ENCODE results near the gene CASP9.
A peak's percentile ranks its signal among the peaks of the same experiment; 100 is the strongest.

CASP9 gene

DNA sequence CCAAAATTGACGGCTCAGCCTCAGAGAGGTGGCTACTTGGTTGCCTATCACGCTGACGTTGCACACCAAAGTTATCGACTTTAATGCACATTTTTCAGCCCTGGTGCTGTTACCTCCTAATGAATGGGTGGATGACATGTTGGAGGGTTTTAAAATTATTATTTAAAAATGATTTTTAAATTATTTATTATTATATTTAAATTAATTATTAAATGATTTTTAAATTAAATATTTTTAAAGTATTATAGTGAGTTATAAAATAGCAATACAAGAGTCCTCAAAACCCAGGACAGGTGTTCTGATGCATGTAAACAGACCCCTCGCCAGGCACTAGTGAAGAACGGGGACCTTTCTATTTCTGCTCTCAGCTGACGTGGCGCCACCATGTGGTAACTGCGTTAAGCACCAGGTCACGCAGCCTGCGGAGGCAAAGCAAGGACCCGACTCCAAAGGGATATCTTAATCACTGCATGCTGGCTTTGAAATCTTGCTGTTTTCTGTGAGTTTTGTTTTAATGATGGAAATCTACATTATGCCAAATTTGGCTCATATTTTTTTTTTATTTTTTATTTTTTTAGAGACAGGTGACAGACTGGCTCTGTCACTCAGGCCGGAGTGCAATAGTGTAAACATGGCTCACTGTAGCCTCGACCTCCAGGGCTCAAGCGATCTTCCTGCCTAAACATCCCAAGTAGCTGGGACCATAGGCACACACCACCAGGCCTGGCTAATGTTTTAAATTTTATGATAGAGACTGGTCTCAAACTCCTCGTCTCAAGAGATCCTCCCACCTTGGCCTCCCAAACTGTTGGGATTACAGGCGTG is 22.6 kb downstream of the CASP9 start:
- Histone ChIP-seq H3K9me3 (ENCODE audit: control insufficient read depth, insufficient read depth, low read depth, low read length) (no peaks in the 10 kb centered on the region), H3K36me3 (ENCODE audit: control insufficient read depth in 2 of 2, insufficient read depth in 1 of 2, low read length in 2 of 2) (peaks cover 0 to 36% of the 10 kb centered on the region in 2 experiments; a peak in 1 of 3 replicates), H3K4me1 (ENCODE audit: control insufficient read depth, insufficient read depth, low read length) (no peaks in the 10 kb centered on the region), H3K4me3 (ENCODE audit: low read depth, low read length) (no peak overlapping the region), H3K27ac (ENCODE audit: extremely low read depth, low read depth, low read length) (no peak overlapping the region)
- TF ChIP-seq ZNF335 (tag by site-specific recombination; conservative IDR thresholded peaks at IDR 0.05) (peak; percentile 52), ZNF707 (tag by site-specific recombination; IDR thresholded peaks at IDR 0.05) (no peak), ZNF223 (tag by site-specific recombination; IDR thresholded peaks at IDR 0.05) (no peak), BCL11A (tag by site-specific recombination; IDR thresholded peaks at IDR 0.05; ENCODE audit: low read depth) (no peak), ZNF184 (tag by site-specific recombination; IDR thresholded peaks at IDR 0.05) (peak; percentile 49; the same call in 1 of the 2 replicates), ZSCAN16 (tag by site-specific recombination; IDR thresholded peaks at IDR 0.05) (0 out of 2 replicates have a peak, but pooled peaks have one; percentile 30)
- TF ChIP-seq, protein P1, sequence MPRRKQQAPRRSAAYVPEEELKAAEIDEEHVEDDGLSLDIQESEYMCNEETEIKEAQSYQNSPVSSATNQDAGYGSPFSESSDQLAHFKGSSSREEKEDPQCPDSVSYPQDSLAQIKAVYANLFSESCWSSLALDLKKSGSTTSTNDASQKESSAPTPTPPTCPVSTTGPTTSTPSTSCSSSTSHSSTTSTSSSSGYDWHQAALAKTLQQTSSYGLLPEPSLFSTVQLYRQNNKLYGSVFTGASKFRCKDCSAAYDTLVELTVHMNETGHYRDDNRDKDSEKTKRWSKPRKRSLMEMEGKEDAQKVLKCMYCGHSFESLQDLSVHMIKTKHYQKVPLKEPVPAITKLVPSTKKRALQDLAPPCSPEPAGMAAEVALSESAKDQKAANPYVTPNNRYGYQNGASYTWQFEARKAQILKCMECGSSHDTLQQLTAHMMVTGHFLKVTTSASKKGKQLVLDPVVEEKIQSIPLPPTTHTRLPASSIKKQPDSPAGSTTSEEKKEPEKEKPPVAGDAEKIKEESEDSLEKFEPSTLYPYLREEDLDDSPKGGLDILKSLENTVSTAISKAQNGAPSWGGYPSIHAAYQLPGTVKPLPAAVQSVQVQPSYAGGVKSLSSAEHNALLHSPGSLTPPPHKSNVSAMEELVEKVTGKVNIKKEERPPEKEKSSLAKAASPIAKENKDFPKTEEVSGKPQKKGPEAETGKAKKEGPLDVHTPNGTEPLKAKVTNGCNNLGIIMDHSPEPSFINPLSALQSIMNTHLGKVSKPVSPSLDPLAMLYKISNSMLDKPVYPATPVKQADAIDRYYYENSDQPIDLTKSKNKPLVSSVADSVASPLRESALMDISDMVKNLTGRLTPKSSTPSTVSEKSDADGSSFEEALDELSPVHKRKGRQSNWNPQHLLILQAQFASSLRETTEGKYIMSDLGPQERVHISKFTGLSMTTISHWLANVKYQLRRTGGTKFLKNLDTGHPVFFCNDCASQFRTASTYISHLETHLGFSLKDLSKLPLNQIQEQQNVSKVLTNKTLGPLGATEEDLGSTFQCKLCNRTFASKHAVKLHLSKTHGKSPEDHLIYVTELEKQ (tag by site-specific recombination; IDR thresholded peaks at IDR 0.05; ENCODE audit: borderline replicate concordance), result no peak
- TF ChIP-seq, protein P2, sequence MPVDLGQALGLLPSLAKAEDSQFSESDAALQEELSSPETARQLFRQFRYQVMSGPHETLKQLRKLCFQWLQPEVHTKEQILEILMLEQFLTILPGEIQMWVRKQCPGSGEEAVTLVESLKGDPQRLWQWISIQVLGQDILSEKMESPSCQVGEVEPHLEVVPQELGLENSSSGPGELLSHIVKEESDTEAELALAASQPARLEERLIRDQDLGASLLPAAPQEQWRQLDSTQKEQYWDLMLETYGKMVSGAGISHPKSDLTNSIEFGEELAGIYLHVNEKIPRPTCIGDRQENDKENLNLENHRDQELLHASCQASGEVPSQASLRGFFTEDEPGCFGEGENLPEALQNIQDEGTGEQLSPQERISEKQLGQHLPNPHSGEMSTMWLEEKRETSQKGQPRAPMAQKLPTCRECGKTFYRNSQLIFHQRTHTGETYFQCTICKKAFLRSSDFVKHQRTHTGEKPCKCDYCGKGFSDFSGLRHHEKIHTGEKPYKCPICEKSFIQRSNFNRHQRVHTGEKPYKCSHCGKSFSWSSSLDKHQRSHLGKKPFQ (tag by site-specific recombination; IDR thresholded peaks at IDR 0.05), result no peak
- TF ChIP-seq, protein P3, sequence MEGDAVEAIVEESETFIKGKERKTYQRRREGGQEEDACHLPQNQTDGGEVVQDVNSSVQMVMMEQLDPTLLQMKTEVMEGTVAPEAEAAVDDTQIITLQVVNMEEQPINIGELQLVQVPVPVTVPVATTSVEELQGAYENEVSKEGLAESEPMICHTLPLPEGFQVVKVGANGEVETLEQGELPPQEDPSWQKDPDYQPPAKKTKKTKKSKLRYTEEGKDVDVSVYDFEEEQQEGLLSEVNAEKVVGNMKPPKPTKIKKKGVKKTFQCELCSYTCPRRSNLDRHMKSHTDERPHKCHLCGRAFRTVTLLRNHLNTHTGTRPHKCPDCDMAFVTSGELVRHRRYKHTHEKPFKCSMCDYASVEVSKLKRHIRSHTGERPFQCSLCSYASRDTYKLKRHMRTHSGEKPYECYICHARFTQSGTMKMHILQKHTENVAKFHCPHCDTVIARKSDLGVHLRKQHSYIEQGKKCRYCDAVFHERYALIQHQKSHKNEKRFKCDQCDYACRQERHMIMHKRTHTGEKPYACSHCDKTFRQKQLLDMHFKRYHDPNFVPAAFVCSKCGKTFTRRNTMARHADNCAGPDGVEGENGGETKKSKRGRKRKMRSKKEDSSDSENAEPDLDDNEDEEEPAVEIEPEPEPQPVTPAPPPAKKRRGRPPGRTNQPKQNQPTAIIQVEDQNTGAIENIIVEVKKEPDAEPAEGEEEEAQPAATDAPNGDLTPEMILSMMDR (tag by site-specific recombination; IDR thresholded peaks at IDR 0.05), result peak; percentile 41; the same call in 1 of the 2 replicates
- TF ChIP-seq, protein P4, sequence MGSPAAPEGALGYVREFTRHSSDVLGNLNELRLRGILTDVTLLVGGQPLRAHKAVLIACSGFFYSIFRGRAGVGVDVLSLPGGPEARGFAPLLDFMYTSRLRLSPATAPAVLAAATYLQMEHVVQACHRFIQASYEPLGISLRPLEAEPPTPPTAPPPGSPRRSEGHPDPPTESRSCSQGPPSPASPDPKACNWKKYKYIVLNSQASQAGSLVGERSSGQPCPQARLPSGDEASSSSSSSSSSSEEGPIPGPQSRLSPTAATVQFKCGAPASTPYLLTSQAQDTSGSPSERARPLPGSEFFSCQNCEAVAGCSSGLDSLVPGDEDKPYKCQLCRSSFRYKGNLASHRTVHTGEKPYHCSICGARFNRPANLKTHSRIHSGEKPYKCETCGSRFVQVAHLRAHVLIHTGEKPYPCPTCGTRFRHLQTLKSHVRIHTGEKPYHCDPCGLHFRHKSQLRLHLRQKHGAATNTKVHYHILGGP (tag by site-specific recombination; IDR thresholded peaks at IDR 0.05), result no peak
- CTCF ChIA-PET, result interaction anchor here (0.6 to 2.6 kb wide), 8 partner anchors 9 to 230 kb away, joined by 3 to 13 read pairs (median 4); no protein-coding TSS in a partner anchor
- POLR2A ChIA-PET, result no interaction called here

DNA sequence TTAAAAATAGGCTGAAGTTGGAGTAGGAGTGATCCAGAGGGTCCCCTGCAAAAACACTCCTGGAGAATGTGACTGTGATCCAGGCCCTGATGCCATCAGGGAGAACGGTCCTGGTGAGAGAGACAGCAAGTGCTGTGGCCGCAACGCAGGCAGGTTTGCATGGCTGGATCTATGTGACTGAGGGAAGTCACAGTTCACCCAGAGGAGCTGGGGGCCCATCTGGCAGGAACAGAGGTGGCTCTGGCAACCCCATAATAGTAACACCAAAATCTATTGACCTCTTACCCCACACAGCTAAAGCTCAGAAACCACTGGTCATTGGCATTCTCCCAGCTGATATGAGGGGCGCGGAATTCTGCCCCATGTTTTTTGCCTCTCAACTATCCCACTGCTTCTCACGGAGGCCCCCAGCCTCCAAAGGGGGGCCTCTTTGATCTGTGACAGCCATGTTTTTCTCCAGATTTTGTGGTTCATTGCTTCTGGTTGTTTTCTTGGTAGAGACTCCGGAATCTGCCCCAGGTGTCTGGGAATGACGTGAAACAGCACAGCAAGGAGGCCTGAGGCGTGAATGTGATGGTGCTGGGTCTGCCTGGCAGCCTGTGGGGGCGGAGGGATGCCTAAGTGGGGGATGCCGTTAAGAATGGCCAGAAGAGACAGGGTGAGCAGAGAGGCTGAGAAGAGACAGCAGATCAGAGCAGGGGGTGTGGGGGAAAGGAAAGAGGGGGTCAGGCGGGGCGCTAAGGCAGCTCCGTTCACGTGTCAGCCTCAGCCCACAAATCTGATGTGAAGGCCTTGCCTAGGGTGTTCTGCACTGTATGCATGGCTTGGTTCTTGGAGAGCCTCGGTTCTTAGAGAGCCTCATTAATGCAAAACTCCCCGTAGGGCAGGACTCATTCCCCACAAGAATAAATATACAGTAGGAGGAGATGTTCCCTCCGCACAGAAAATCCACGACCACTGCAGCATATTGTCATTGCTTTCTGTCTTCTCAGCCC is 23.5 kb downstream of the CASP9 start:
- no peak overlapping the region for H3K4me3 ChIP-seq (ENCODE audit: low read depth, low read length)
- no peaks in the 10 kb centered on the region for H3K9me3 ChIP-seq (ENCODE audit: control insufficient read depth, insufficient read depth, low read depth, low read length)
- H3K36me3 ChIP-seq (ENCODE audit: control insufficient read depth in 2 of 2, insufficient read depth in 1 of 2, low read length in 2 of 2), result peaks cover 0 to 30% of the 10 kb centered on the region in 2 experiments; a peak in 1 of 3 replicates
- CTCF ChIA-PET, result interaction anchor here (1.0 to 2.6 kb wide), 5 partner anchors 9 to 196 kb away, joined by 3 to 13 read pairs (median 6); no protein-coding TSS in a partner anchor
- POLR2A ChIA-PET, result no interaction called here
- H3K4me1 ChIP-seq (ENCODE audit: control insufficient read depth, insufficient read depth, low read length), result no peaks in the 10 kb centered on the region
- TF ChIP-seq, protein P4 (tag by site-specific recombination; IDR thresholded peaks at IDR 0.05), result peak; percentile 34; the same call in 1 of the 2 replicates
- TF ChIP-seq ZNF423 (tag by site-specific recombination; IDR thresholded peaks at IDR 0.05), result no peak
- no peak for TF ChIP-seq ZNF239 (tag by site-specific recombination; IDR thresholded peaks at IDR 0.05)
- no peak for TF ChIP-seq FEZF1 (tag by site-specific recombination; IDR thresholded peaks at IDR 0.05)
- no peak for TF ChIP-seq SP7 (tag by site-specific recombination; IDR thresholded peaks at IDR 0.05)
- no peak overlapping the region for H3K27ac ChIP-seq (ENCODE audit: extremely low read depth, low read depth, low read length)
